NB4 (cell line): ENCODE results near the gene SAA4.
"Not testable (repeated sequence)": the region's sequence is repeated elsewhere in the genome, so short reads cannot be mapped to it uniquely, and the experiment has no call there.

Source experiments
- DNase-seq: peaks from one replicate; pipeline ENCODE4 v3.0.0; 2010; ENCODE audit warnings: low read depth
- H3K4me3 ChIP-seq: one replicate; pipeline ENCODE4 v1.5.1; 2011; ENCODE audit warnings: mild to moderate bottlenecking, low read depth, low read length, moderate library complexity
- CTCF ChIP-seq: IDR thresholded peaks from one replicate; pipeline ENCODE4 v1.5.1; 2012; ENCODE audit warnings: low read depth, low read length
- MAX ChIP-seq: IDR thresholded peaks from 2 replicates; pipeline ENCODE4 v1.6.1; 2011; ENCODE audit warnings: low read depth, low read length
- MYC ChIP-seq: IDR thresholded peaks from 2 replicates; pipeline ENCODE4 v1.6.1; 2011; ENCODE audit warnings: low read depth, low read length
- POLR2A ChIP-seq: IDR thresholded peaks from 2 replicates; pipeline ENCODE4 v1.6.1; 2011; ENCODE audit warnings: mild to moderate bottlenecking; ENCODE audit not compliant: insufficient read length; ENCODE audit errors: extremely low read depth

Gene SAA4

GRCh38 chr11:18203723-18204122 lies 32.9 kb downstream of the SAA4 start:
- DNase-seq = peak; percentile 18

GRCh38 chr11:18197738-18198137 lies 38.9 kb downstream of the SAA4 start:
- not testable (repeated sequence) for DNase-seq

More at GRCh38 chr11:18203723-18204122, 32.9 kb downstream of the SAA4 start:
- no peak overlapping the region for H3K4me3 ChIP-seq
- TF ChIP-seq MYC (no peak), POLR2A (no peak), CTCF (peak; percentile 44)

DNA sequence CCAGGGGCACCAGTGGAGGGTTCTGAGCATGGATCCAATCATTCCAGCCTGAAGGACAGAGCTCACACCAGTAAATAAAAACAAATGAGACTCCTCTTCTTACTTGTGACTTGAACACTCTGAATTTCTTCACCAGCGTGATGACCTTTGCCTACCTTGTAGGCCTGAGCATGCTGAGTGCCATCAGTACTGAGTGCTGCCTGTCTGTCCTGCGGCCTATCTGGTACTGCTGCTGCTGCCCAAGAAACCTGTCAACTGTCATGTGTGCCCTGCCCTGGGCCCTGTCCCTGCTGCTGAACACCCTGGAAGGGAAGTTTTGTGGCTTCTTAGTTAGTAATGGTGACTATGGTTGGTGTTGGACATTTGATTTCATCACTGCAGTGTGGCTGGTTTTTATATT lies 40.1 kb downstream of the SAA4 start:
- no peak overlapping the region for H3K4me3 ChIP-seq
- DNase-seq = no peak
- TF ChIP-seq MAX = no peak
- TF ChIP-seq POLR2A = no peak
- TF ChIP-seq CTCF = no peak
- no peak for TF ChIP-seq MYC

More at GRCh38 chr11:18197738-18198137, 38.9 kb downstream of the SAA4 start:
- H3K4me3 ChIP-seq = not testable (repeated sequence)

GRCh38 chr11:18193010-18193409 lies 43.6 kb downstream of the SAA4 start:
- DNase-seq = no peak
- H3K4me3 ChIP-seq = no peak overlapping the region
- TF ChIP-seq CTCF (no peak), MAX (no peak), POLR2A (no peak), MYC (no peak)

- DNase-seq = peak; percentile 9
- no peak overlapping the region for H3K4me3 ChIP-seq
- no peak for TF ChIP-seq MAX
- no peak for TF ChIP-seq MYC
- no peak for TF ChIP-seq CTCF
- TF ChIP-seq POLR2A = no peak
Measured at GRCh38 chr11:18191376-18191775, 45.2 kb downstream of the SAA4 start.

DNA sequence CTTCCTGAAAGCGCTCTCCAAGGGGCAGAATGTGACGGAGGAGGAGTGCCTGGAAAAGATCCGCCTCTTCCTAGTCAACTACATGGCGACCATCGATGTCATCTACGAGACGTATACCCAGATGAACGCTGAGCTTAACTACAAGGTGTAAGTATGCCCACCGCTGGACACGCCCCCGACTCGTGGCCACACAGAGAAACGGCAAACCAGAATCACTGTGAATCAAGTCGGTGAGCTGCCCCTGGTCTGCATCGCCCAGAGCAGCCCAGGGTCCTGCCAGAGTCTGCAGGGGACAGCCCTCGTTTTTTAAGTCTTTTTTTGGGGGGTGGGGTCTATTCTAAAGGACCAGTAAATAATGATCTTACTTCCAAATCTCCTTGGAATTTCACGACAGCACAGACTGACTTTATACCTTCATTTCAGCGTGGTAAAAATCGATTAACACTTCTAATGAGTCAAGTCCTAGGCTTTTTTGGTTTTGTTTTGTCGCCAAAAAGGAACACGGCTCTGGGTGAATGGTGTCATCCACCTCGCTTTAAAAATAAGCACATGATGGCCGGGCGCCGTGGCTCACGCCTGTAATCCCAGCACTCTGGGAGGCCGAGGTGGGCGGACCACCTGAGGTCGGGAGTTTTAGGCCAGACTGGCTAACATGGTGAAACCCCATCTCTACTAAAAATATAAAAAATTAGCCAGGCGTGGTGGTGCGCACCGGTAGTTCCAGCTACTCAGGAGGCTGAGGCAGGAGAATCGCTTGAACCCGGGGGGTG lies 46.9 kb downstream of the SAA4 start:
- H3K4me3 ChIP-seq, DNase-seq: not testable (repeated sequence)

DNA sequence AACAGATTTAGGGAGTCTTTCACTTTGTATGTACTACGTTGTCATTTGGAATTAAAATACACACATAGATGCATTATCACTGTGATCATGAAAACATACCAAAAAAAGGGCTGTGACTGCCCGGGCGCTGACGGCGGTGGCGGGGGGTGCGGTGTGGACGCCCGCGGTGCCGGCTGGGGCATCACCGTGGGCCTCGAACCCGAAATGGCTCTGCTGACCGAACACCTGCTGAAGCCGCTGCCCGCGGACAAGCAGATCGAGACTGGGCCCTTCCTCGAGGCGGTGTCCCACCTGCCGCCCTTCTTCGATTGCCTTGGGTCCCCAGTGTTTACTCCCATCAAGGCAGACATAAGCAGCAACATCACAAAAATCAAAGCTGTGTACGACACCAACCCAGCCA lies 47.8 kb downstream of the SAA4 start:
- H3K4me3 ChIP-seq = no peak overlapping the region
- no peak for DNase-seq
- TF ChIP-seq MAX (no peak), CTCF (no peak), POLR2A (no peak), MYC (no peak)
